Breast epithelium (tissue), 4 donors: ENCODE results near the gene TFDP3. TPM values are rescaled to one million over a fixed set of nuclear protein-coding genes. Genes with fewer than 3 reads are reported as not detected.
A peak's percentile ranks its signal among the peaks of the same experiment; 100 is the strongest.

Experiments used
- DNase-seq, 2 donors: peaks; one replicate each; pipeline ENCODE4 v3.0.0-alpha.2; 2019; ENCODE audit warnings: low spot score in 2 of 2
- H3K27ac ChIP-seq, 2 donors: fragments of 200-600 bp; sonication (generic) in 1 of 2; one replicate each; pipeline ENCODE4 v1.5.1; 2016 to 2019; ENCODE audit warnings: mild to moderate bottlenecking in 1 of 2
- H3K27me3 ChIP-seq, 2 donors: fragments of 200-600 bp; sonication (generic) in 1 of 2; one replicate each; pipeline versions ENCODE4 v1.5.1 to v1.6.0; 2017 to 2019; ENCODE audit warnings: control low read depth in 1 of 2, mild to moderate bottlenecking in 1 of 2
- H3K36me3 ChIP-seq: fragments of 200-600 bp; one replicate; pipeline ENCODE4 v1.5.1; 2019
- H3K4me1 ChIP-seq, 2 donors: fragments of 200-600 bp; sonication (generic); one replicate each; pipeline ENCODE4 v1.5.1; 2016 to 2019; ENCODE audit warnings: control low read depth in 1 of 2
- H3K4me3 ChIP-seq, 3 donors: fragments of 200-600 bp; sonication (generic); 1 replicate in 2 of 3; 2 replicates in 1 of 3; pipeline ENCODE4 v1.5.1; 2016 to 2019; ENCODE audit warnings: mild to moderate bottlenecking in 3 of 3, moderate library complexity in 2 of 3
- H3K9me3 ChIP-seq, 2 donors: fragments of 200-600 bp; sonication (generic) in 1 of 2; one replicate each; pipeline ENCODE4 v1.5.1; 2016 to 2019; ENCODE audit warnings: control low read depth in 1 of 2
- CTCF ChIP-seq, 3 donors: fragments of 450-650 bp; IDR thresholded peaks; one replicate each; pipeline ENCODE4 v1.5.1; 2016 to 2017; ENCODE audit warnings: antibody characterized with exemption in 3 of 3, mild to moderate bottlenecking in 3 of 3, moderate library complexity in 3 of 3
- POLR2A ChIP-seq: fragments of 450-650 bp; IDR thresholded peaks from one replicate; pipeline ENCODE4 v1.6.1; 2016; ENCODE audit warnings: antibody characterized with exemption, mild to moderate bottlenecking, moderate library complexity
- POLR2AphosphoS5 ChIP-seq, 3 donors: sonication (generic); formaldehyde crosslinking; IDR thresholded peaks; one replicate each; pipeline ENCODE4 v1.6.1; 2017; ENCODE audit warnings: antibody characterized with exemption in 3 of 3
- intact Hi-C: fragments of 100-400 bp; cut with DNase I; formaldehyde crosslinking; loops from one replicate; pipeline ENCODE4 v1.15.1; 2023; ENCODE audit warnings: low total_unique reads
- total RNA-seq, 3 donors: library from RNA; depleted of rRNA; stranded (reverse); fragments of >200 nt; gene quantifications; one replicate each; pipeline ENCODE4 v1.1.0, GENCODE V29; 2016

TFDP3 gene
- total RNA-seq, 3 donors from 2014 or later = not detected

- Histone ChIP-seq H3K27me3 (peaks cover 0 to 22% of the 10 kb centered on the region in 2 donors), H3K9me3 (no peaks in the 10 kb centered on the region), H3K4me3 (no peak overlapping the region), H3K4me1 (no peaks in the 10 kb centered on the region), H3K36me3 (no peaks in the 10 kb centered on the region), H3K27ac (no peak overlapping the region)
- intact Hi-C loops = no loop called here
- TF ChIP-seq POLR2A (no peak), POLR2AphosphoS5 (IDR thresholded peaks at IDR 0.05) (no peak), CTCF (IDR thresholded peaks at IDR 0.05) (no peak)
- no peak for DNase-seq
Observed at GRCh38 chrX:133235830-133236229, 17.7 kb upstream of the TFDP3 start.

- Histone ChIP-seq H3K4me3 (no peak overlapping the region), H3K27ac (no peak overlapping the region), H3K4me1 (no peaks in the 10 kb centered on the region), H3K9me3 (no peaks in the 10 kb centered on the region), H3K36me3 (no peaks in the 10 kb centered on the region), H3K27me3 (peaks cover 0 to 39% of the 10 kb centered on the region in 2 donors)
- TF ChIP-seq CTCF (IDR thresholded peaks at IDR 0.05) = no peak
- TF ChIP-seq POLR2A = no peak
- no peak for TF ChIP-seq POLR2AphosphoS5 (IDR thresholded peaks at IDR 0.05)
- DNase-seq = no peak
- intact Hi-C loops = no loop called here
Observed at GRCh38 chrX:133232331-133232730, 14.2 kb upstream of the TFDP3 start.

- H3K9me3 ChIP-seq = no peaks in the 10 kb centered on the region
- H3K4me3 ChIP-seq = no peak overlapping the region
- no peaks in the 10 kb centered on the region for H3K4me1 ChIP-seq
- H3K36me3 ChIP-seq = no peaks in the 10 kb centered on the region
- no peak for DNase-seq
- TF ChIP-seq POLR2AphosphoS5 (IDR thresholded peaks at IDR 0.05) (no peak), CTCF (IDR thresholded peaks at IDR 0.05) (no peak), POLR2A (no peak)
- H3K27me3 ChIP-seq = peaks cover 0 to 29% of the 10 kb centered on the region in 2 donors
- intact Hi-C loops = no loop called here
- no peak overlapping the region for H3K27ac ChIP-seq
Observed at GRCh38 chrX:133229361-133229760, 11.2 kb upstream of the TFDP3 start.

GRCh38 chrX:133215747-133216146, 2.4 kb downstream of the TFDP3 start:
- intact Hi-C loops = no loop called here
- TF ChIP-seq POLR2A = no peak
- peak in 2 of 3 donors; percentile 18 to 21 for TF ChIP-seq CTCF (IDR thresholded peaks at IDR 0.05)
- H3K27me3 ChIP-seq = peaks cover 0 to 17% of the 10 kb centered on the region in 2 donors
- DNase-seq = peak in 1 of 2 donors; percentile 50
- no peaks in the 10 kb centered on the region for H3K4me1 ChIP-seq
- no peaks in the 10 kb centered on the region for H3K36me3 ChIP-seq
- H3K27ac ChIP-seq = no peak overlapping the region
- no peak overlapping the region for H3K4me3 ChIP-seq
- H3K9me3 ChIP-seq = no peaks in the 10 kb centered on the region

GRCh38 chrX:133215017-133215416, 3.1 kb downstream of the TFDP3 start:
- intact Hi-C loops = no loop called here
- Histone ChIP-seq H3K36me3 (no peaks in the 10 kb centered on the region), H3K9me3 (no peaks in the 10 kb centered on the region), H3K27ac (no peak overlapping the region), H3K27me3 (peaks cover 0 to 13% of the 10 kb centered on the region in 2 donors), H3K4me1 (no peaks in the 10 kb centered on the region), H3K4me3 (no peak overlapping the region)
- DNase-seq = no peak
- TF ChIP-seq POLR2A (no peak), POLR2AphosphoS5 (IDR thresholded peaks at IDR 0.05) (no peak), CTCF (IDR thresholded peaks at IDR 0.05) (no peak)
